Measurements from ENCODE around the gene ROPN1.

DNA sequence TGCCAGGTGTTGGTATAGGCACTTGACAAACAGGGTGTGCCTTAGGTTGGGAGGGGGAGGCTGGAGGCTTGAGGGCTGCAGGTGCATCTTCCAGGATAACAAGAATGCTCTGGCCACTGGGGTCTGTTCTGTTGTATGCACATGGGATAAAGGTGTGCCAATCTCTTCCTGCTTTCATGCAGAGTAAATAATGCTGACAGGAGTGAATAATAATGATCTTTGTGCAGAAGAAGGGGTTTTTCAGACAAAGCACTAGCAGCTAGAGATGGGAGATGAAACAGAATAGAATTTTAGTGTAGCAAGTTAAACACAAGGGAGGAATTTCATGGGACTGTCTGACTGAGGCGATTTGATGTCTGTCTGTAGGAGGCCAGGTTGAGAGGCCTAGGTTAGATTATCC, 1.9 kb upstream of the ROPN1 start:
- TF ChIP-seq, protein P1, sequence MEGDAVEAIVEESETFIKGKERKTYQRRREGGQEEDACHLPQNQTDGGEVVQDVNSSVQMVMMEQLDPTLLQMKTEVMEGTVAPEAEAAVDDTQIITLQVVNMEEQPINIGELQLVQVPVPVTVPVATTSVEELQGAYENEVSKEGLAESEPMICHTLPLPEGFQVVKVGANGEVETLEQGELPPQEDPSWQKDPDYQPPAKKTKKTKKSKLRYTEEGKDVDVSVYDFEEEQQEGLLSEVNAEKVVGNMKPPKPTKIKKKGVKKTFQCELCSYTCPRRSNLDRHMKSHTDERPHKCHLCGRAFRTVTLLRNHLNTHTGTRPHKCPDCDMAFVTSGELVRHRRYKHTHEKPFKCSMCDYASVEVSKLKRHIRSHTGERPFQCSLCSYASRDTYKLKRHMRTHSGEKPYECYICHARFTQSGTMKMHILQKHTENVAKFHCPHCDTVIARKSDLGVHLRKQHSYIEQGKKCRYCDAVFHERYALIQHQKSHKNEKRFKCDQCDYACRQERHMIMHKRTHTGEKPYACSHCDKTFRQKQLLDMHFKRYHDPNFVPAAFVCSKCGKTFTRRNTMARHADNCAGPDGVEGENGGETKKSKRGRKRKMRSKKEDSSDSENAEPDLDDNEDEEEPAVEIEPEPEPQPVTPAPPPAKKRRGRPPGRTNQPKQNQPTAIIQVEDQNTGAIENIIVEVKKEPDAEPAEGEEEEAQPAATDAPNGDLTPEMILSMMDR (IDR thresholded peaks at IDR 0.05), result no peak
- TF ChIP-seq POLR2A (IDR thresholded peaks at IDR 0.05), result no peak
